GM18519 (cell line): ENCODE results near the gene KSR1.
"Not testable (repeated sequence)": the region's sequence is repeated elsewhere in the genome, so short reads cannot be mapped to it uniquely, and the experiment has no call there.

Source experiments
- ATAC-seq: cut with Tn5 transposase; IDR thresholded peaks from one replicate; pipeline ENCODE4 v1.9.1; 2021; ENCODE audit warnings: mild to moderate bottlenecking, moderate library complexity; ENCODE audit not compliant: unreplicated experiment, low FRiP score

KSR1 gene

DNA sequence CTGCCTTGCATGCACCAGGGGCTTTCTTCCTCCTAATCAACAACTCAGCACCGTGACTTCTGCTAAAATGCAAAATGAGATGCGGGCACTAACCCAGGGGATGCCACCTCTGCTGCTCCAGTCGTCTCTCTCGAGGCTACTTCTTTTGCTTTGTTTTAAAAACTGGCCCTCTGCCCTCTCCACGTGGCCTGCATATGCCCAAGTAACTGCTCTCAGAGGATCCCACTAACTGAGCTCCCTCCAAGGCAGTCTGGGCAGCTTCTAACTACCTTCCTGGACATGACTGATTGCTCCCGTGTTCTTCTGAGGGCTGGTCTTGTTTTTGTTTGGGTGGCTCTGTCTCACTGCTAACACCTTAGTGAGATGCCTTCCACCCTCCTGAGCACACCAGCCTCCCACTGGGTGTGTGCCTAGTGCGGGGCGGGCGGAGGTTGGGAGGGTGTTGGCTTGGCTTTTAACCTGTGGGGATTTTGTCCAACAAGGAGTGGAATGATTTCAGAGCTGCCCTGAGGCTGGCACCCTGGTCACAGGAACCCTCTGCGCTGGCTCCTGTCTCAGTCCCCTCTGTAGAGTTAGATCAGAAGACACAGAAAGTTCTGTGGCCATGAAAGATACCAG is 165.8 kb downstream of the KSR1 start:
- ATAC-seq: no peak

DNA sequence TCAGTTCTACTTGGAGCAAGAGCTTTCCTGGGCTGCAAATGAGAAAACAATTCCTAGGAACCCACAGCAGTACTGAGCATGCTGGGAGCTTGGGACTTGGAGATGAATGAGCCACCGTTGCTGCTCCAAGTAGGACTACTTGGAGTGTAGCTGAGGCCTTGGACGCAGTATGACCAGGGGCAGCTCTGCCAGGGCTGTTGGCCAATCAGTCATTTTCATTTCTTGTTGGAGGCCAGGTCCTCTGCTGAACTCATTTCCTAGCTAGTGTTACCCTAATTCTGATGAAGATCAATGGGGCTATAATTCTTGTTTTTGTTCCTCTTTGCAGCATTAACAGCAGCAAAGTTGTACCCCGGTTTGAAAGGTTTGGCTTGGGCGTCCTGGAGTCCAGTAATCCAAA is 166.7 kb downstream of the KSR1 start:
- no peak for ATAC-seq

- no peak for ATAC-seq
Measured at GRCh38 chr17:27623614-27624013, 167.4 kb downstream of the KSR1 start.

DNA sequence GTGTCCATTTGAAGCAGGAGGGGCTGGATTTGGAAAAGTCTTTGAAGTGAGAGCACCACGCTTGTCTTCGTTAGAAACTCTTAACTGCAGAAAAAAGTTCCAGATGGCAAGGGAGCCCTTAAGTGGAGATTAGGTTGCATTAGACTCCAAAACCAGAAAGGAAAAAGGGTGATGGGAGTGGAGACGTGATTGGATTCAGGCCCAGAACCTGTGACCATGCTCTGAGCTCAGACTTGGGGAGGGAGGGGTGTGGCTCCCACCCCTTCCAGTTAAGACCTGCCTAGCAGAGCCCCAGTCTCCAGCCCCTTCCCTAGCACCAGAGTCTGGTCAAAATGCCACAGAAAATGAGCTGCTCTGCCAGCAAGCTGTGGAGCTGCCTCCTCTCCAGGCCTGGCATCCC is 168.3 kb downstream of the KSR1 start:
- no peak for ATAC-seq

DNA sequence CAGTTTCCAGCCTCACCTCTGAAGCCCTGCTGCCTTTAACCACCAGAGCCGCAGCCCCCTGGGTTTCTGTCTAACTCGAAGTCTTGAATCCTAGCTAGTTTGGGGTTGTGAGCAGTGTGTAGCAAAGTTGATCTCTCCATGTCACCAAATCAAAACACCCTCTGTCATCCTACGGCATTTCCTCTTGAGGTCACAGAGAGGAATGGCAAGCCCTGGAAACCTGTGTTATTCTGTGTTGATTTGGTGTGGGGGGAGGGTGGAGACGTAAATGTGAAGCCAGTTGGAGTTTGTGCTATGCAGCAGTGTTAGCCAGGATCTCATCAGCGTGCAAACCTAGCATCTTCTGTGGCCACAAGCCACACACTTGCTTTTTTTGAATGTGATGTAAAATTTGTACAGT is 169.6 kb downstream of the KSR1 start:
- no peak for ATAC-seq

GRCh38 chr17:27627514-27627913 is 171.3 kb downstream of the KSR1 start:
- ATAC-seq: no peak

DNA sequence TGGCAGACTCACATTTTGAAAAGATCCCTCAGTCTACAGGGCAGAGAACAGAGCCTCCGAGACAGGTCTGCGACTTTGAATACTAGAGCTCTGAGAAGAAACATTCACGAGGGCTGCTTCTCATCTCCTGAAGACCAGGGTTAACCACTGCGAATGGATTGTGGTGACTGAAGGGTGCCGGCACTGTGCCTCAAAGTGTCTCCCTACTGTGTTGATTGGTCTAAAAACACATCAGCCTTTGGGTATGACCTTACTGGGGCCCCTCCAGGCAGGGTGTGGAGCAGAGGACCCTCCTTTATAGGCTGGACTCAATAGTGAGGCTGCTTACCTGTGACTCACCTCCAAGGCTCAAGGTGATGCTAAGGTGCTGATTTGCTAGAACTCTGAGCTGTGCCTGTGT is 172.1 kb downstream of the KSR1 start:
- no peak for ATAC-seq

DNA sequence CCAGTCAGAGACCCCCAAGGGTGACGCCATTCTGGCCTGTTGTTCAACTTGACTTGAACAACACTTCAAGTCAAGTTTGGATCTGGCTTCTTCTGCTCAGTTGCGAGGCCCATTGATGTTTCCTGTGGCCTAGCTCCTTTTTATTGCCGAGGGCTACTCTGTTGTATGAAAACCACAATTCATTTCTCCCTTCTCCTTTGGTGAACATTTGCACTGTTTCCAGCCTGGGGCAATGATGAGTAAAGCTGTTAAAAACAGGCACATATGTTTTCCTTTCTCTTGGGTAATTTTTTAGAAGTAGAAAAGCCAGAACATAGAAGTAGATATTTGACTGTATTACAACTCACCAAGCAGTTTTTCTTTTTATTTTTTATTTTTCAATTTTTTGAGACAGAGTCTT is 173.0 kb downstream of the KSR1 start:
- not testable (repeated sequence) for ATAC-seq

DNA sequence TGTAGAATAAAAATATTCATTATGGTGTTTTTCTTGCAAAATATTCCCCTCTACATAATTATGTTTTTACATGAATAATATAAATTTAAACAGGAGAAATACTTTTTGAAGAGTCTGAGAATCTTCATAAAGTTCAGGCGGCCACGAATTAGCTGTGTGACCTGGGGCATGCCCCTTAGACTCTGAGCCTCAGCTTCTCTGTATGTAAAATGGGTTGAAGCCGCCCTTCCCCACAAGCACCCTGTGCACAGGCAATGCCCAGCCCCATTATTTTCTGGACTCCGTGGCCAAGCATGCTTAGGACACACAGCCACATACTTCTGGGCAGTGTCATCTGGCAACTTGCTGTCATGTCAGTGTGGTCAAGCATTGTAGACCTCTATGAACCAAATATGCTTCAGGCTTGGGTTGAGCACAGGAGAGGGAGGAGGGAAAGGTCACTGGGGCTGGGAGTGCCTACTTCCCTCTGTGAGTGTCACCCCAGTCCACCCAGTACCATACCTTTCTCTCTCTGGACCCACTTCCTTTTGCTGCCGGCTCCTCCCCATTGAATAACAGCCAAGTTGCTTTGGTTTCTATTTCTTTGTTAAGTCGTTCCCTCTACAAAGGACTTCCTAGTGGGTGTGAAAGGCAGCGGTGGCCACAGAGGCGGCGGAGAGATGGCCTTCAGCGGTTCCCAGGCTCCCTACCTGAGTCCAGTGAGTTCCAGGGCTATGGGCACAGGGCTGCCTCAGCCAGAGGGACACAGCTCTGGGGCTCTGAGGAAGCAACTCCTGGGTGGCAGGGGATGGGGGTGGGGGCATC is 174.6 kb downstream of the KSR1 start, which contains the start of gene LGALS9:
TSS of gene LGALS9 (plus strand) at position 582 of the 804 bp plus-strand sequence. CDS start at position 660, 78 bp downstream.
- ATAC-seq: peak; percentile 46

DNA sequence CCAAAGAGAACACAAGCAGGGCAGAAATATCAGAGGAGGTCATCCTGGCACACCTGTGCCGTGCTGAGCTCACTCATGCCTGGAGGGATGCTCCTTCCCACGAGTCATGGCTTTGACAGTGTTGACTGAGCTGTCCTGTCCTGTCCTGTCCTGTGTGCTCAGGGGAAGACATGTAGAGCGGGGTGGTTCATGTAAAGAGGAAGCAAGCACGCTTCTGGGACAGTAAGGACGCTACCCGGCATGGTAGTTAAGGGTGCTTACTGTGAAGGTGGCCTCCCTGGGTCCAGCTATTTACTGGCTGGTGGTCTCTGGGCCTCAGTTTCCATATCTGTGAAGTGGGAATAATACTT is 175.1 kb downstream of the KSR1 start:
- ATAC-seq: peak; percentile 26

GRCh38 chr17:27631897-27632725 is 175.9 kb downstream of the KSR1 start:
- no peak for ATAC-seq

GRCh38 chr17:27632766-27633165 is 176.5 kb downstream of the KSR1 start:
- not testable (repeated sequence) for ATAC-seq

DNA sequence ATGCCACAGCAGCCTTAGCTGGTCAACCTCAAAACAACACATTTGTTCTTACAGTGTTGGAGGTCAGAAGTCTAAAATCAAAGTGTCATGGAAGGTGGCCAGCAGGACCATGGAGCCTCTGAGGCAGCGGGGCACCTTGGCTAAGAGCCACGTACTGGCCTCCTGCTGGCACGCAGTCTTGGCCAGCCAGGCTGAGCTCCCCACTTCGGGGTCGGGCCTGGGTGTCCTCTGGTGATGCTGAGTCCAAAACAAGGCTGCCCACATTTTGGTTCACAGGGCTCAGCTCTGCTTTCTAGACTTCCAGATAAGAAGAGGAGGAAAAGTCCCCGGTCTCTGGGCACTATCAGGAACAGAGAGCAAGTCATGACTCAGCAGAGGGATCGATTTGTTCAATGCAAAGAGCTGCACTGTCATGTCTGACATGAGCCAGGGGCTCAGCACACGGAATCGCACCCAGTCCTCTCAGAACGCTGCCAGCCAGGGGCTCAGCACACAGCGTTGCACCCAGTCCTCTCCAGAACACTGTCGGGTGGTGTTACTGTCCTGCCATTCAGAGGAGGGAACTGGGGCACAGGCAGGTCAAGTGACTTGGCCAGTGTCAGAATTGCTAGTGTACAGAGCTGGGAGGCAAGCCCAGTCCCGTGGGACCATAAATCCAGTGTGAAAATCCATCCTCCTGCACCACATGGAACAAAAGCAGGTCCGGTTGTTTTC is 177.2 kb downstream of the KSR1 start:
- no peak for ATAC-seq

- ATAC-seq: no peak
Measured at GRCh38 chr17:27634026-27634335, 177.7 kb downstream of the KSR1 start.

DNA sequence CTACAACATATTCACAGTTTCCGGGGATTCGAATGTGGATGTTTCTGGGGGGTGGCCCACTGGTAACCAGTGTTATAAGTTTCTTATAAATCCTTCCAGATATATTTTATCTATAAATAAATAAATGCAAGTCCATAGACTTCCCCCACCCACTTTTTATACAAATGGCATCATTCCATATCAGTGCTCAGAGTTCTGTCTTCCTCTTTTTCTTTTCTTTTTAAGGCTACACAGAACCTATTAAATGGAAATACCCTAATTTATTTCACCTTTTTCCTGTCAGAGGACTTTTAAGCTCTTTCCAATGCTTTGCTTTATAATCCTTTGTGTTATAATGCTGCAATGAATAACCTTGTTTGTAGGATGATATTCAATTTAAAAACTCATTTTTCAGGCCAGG is 178.5 kb downstream of the KSR1 start:
- ATAC-seq: no peak

DNA sequence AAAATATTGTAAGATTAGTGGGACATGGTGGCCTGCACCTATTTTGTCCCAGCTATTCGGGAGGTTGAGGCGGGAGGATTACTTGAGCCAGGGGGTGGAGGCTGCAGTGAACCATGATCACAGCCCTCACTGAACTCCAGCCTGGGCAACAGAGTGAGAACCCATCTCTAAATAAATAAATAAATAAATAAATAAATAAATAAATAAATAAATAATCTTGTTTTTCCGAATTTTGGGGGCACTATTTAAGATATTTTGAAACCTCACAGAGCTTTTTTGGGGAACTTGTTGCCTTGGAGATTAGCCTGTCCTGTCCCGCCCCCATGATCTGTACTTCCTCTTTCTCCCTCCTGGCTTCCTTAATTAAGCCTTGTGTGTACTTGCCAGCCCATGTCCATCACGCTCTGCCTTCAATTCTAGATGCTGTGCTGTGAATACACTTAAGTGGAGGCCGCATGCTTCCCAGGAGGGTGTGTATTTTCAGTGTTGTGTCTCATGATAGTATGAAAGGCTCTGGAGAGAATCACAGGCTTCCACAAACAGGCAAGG is 179.1 kb downstream of the KSR1 start:
- no peak for ATAC-seq

- not testable (repeated sequence) for ATAC-seq
Measured at GRCh38 chr17:27636005-27636520, 179.8 kb downstream of the KSR1 start.

DNA sequence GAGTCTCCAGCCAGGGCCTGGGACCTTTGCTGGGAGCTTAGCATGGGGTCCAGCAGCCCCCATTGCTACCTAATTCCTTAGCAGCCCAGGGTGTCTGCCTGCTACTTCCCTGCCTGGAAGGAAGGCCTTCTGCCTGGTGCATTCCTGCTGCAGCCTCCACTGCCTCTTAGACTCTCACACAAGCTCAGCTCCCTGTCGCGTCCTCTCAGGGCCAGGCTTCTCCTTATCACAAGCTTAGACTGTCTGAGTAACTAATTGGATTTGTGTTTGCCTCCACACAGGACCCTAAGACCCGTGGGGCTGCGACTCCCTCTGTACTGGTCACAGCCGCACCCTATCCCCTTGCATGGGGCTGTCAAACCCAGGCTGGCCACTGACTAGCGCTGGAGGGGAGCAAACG is 181.6 kb downstream of the KSR1 start:
- not testable (repeated sequence) for ATAC-seq

DNA sequence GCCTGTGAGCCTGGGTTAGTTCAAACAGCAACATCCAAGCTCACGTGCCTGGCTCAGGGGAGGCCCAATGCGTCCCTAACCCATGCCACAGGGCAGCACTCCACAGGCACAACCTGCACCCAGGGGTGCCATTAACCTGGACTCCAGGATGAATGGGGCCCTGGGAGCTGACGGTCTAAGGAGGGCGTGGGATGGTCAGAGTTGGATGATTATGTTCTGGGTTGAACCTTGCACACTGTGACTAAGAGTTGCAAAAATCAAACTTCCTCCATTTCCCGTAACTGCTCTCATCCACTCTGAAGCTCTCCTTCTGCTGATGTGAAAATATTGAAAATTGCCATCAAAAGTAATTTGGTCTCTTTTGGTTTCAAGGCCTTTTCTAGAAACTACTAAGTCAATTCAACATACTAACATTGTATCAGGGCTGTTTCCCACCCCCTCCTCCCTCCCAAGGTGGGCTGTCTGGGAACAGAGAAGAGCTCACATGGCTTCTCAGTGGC is 182.2 kb downstream of the KSR1 start:
- not testable (repeated sequence) for ATAC-seq

GRCh38 chr17:27640790-27641189 is 184.5 kb downstream of the KSR1 start:
- no peak for ATAC-seq
